NCI-H1105 treated with DMSO at 0.1 percent for 48 hours (cell line): ENCODE data around the gene ERAS.

Experiments used
- DNase-seq: peaks from one replicate; lab custom pipeline; 2025; lab: John Stamatoyannopoulos, UW

Gene ERAS, protein sequence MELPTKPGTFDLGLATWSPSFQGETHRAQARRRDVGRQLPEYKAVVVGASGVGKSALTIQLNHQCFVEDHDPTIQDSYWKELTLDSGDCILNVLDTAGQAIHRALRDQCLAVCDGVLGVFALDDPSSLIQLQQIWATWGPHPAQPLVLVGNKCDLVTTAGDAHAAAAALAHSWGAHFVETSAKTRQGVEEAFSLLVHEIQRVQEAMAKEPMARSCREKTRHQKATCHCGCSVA

GRCh38 chrX:48826135-48826875 is at the start of gene ERAS:
ERAS (plus strand) TSS chrX:48826513; CDS start chrX:48829124, 2,611 bp downstream.
- no peak for DNase-seq

GRCh38 chrX:48776818-48777439 is 49.4 kb upstream of the ERAS start:
- no peak for DNase-seq

DNA sequence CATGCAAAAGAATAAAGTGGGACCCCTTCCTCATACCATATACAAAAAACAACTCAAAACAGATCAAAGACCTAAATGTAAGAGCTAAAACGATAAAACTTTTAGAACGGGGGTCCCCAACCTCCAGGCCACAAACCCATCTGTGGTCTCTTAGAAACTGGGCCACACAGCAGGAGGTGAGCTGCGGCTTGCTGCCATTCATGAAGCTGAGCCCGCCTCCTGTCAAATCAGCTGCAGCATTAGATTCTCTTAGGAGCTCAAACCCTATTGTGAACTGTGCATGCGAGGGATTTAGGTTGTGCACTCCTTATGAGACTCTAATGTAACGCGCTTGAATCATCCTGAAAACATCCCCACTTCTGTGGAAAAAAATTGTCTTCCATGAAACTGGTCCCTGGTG is 46.9 kb upstream of the ERAS start:
- no peak for DNase-seq

DNA sequence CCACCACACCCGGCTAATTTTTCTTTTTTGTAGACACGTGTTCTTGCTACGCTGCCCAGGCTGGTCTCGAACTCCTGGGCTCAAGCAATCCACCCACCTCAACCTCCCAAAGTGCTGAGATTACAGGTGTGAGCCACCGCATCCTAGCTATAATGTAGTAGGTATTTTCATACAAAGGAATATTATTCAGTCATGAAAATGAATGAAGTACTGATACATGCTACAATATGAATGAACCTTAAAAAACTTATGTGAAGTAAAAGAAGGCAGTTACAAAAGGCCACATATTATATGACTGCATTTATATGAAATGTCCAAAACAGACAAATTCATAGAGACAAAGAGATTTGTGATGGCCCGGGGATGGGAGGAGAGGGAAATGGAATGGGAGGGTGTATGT is 44.6 kb upstream of the ERAS start:
- no peak for DNase-seq

- no peak for DNase-seq
Observed at GRCh38 chrX:48782216-48782615, 44.1 kb upstream of the ERAS start.

GRCh38 chrX:48782795-48783194 is 43.5 kb upstream of the ERAS start:
- no peak for DNase-seq

- DNase-seq, result no peak
Observed at GRCh38 chrX:48784726-48785125, 41.6 kb upstream of the ERAS start.

DNA sequence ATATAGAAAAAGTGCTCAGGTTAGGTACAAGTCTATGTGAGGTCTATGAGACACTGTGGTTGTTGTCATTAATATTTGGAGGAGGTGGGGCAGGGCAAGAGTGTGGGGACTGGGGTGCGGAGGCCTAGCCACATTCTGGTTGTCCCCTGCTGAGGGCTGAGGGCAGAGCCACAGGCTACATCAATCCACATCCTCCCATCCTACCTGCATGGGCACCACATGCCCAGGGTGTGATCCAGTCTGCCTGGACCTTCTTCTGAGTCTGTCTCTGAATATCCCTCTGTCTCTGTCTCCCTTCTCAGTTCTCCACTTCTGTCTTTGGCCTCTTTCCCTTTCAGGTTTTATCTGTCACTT is 41.1 kb upstream of the ERAS start:
- DNase-seq, result no peak

DNA sequence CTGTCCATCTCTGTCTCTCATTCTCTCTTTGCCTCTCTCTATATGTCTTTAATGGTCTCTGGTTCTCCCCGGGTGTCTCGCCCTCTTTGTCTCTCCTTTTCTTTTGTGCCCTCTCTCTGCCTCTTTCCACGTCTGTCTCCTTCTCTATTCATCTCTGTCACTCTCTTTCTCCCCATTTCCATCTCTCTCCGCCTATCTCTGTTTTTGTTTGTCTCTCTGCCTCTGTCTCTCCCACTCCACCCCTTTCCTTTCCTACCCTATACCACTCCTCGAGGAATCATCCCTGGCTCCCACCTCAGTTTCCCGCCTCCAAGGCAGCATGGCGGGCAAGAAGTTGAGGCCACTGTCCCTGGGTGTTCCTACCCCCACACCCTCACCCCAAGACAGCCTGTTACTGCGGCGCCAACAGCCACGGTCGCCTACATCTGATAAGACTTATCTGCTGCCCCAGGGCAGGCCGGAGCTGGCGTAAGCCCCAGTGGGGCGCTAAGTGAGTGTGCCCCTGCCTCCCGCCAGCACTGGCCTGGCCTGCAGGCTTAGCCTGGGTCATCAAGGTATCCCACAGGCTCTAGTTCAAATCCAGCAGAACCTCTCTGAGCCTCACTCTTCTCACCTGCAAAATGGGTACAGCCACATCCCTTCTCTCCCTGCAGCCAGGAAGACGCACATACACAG is 40.6 kb upstream of the ERAS start:
- no peak for DNase-seq

DNA sequence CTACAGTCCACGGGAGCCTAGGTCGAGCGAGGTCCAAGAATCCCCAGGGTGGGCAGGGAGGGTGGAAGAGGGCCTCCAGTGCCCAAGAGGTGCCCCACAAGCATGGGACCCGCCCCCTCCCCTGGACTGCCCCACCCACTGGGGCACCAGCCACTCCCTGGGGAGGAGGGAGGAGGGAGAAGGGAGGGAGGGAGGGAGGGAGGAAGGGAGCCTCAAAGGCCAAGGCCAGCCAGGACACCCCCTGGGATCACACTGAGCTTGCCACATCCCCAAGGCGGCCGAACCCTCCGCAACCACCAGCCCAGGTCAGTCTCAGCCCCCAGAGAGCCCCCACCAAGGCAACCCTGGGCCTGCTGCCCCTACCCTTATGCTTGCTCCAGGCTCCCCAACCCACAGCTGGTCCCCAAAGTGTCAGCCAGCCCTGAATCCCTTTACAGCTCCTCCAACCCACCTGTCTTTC is 39.9 kb upstream of the ERAS start, which contains the start of gene GATA1:
Gene GATA1 (plus strand): TSS at position 250 of the 460 bp plus-strand sequence. CDS start 4,520 bp downstream, outside the sequence.
- DNase-seq, result no peak

- no peak for DNase-seq
Observed at GRCh38 chrX:48786825-48787504, 39.3 kb upstream of the ERAS start.

DNA sequence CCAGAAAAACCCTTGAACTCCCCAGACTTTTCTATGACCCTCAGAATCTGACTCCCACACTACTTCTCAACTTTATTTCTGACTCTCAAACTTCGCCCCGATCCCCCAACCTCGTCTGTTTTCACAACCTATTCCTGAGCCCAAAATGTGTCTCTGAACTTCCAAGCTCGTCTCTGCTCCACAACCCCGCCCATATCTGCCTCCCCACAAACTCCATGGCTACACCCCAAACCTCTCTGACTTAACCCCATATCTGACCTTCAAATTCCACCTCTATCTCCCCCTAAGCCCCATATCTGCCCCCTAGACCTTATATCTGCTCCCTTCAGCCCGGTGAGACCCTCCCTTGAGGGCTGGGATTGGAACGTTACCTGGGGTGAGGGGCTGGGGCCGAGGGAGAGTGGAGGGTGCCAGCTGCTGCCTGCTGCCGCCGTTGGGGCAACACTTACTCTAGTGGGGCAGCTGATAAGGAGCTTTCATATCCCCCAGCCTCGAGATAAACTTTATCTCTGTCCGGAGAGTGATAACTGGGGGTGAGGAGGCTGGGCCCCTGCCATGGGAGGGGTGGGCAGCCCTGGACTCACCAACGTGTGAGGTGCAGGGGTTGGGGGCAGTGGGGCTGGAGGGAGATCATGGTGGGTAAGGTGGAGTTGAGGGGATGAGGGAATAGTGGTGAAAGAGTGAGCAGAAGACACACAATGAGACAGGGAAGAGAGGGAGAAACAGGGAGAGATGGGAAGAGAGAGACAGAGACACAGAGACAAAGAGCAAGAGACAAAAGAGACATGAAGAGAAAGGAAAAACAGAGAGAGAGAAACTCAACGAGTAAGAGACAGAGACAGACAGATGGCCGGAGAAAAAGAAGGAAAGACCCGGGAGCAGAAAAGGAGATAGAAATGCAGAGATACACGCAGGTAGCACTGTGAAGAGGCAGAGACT is 38.5 kb upstream of the ERAS start:
- no peak for DNase-seq

DNA sequence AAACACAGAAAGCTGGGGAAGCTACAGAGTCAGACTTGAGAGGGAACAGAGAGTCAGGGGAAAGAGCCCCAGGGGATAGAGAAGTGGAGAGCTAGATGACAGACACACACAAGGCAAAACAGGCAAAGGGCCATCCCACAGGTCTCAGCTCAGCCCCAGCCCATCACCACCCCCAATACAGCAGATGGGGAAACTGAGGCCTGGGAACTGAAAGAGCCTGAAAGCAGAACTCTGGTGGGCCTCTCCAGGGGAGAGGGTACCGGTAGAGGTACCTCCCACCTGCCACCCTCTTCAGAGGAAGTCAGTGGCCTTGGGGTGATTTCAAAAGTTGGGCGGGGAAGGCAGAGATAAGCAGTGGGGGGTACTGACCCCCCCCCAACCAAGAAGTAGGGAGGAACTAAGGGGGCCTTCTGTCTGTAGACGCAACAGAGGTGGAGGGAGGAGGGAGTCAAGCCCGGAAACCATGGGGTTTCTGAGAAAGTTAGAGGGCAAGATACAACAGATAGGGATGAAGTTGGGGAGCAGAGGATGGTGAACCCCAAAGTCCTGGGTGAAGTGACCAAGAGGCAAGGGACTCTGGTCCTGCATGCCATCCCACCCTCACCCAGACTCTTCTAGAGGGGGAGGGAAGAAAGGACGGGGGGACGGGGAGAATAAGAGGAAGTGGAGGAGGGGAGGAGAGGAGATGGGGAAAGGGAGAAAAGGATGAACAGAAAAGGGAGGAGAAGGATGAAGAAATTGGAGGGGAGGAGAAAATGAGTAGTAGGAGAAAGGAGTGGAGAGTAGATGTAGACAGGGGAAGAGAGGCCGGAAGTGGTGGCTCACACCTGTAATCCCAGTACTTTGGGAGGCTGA is 36.7 kb upstream of the ERAS start:
- DNase-seq, result no peak

GRCh38 chrX:48790477-48790876 is 35.8 kb upstream of the ERAS start:
- DNase-seq, result no peak

DNA sequence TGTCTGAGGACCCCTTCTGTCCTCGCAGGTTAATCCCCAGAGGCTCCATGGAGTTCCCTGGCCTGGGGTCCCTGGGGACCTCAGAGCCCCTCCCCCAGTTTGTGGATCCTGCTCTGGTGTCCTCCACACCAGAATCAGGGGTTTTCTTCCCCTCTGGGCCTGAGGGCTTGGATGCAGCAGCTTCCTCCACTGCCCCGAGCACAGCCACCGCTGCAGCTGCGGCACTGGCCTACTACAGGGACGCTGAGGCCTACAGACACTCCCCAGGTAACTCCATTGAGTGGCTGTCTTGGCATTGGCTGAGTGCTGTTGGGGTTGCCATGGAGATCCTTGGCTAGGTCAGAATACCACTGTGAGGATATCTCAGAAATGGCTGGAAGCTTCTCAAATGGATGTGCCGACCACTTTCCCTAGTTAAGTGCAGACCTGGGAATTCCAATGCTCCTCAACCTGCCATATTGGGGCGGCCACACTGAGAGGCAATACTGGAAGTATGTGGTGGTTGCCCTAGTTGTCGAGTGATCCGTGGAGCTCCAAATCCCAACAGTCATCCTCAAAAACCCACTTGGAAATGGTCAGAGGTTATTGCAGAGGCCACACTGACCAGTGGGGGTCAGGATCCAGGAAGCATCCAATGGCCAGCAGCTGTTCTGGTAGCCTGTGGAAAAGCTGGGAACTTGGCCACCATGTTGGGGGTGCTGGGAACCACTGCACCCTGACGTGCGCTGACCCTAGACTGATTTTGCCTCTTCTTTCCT is 35.1 kb upstream of the ERAS start:
- no peak for DNase-seq

DNA sequence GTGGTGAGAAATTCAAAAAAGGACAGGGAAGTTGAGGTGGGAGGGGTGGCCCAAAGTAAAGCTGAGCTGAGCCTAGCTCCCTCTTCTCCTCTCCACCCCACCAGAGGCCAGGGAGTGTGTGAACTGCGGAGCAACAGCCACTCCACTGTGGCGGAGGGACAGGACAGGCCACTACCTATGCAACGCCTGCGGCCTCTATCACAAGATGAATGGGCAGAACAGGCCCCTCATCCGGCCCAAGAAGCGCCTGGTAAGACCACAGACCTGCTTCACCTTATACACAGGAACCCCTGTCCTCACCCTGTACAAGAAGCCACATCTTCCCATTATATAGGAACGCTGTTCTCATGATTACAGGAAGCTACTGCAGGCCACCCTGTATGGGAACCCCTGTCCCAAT is 34.1 kb upstream of the ERAS start:
- DNase-seq, result no peak

- no peak for DNase-seq
Observed at GRCh38 chrX:48793935-48794334, 32.4 kb upstream of the ERAS start.

DNA sequence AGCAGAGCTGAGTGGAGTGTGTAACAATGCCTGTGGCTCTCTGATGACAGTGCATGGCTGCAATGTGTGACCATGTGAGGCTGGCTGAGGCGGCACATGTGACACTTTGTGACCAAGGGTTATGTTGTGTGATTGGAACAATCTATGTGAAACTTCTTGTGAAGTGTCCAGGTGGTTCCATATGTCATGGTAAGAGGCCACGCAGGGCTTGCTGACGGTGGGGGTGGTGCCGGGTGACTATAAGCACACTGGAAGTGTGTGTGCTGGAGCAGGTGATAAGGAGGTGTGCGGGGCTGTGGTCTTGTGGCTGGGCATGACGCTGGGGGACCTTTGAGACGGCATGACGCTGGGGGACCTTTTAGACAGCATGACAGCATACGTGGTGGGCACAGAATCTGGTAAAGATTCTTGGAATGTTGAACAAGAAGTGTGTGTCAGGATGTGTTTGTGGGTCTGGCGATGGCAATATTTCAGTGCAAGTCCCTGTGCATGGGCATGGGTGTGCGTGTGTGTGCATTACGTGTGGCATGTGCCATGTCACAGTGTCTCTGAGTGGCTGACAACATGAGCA is 31.9 kb upstream of the ERAS start:
- no peak for DNase-seq
